Measurements from ENCODE around the gene C2CD3.

Gene C2CD3

GRCh38 chr11:74162681-74163467 is 7.9 kb downstream of the C2CD3 start:
- no peak overlapping the region for H3K18ac ChIP-seq (ENCODE audit: low read length)
- H3K23ac ChIP-seq (ENCODE audit: low read length) = no peak overlapping the region
- H3K27me3 ChIP-seq (ENCODE audit: insufficient read depth, low read length) = no peaks in the 10 kb centered on the region
- H2AK5ac ChIP-seq (ENCODE audit: low read length) = no peak overlapping the region
- H3K79me1 ChIP-seq (ENCODE audit: low read length) = no peaks in the 10 kb centered on the region
- no peaks in the 10 kb centered on the region for H3K79me2 ChIP-seq (ENCODE audit: control insufficient read depth, insufficient read depth, low read length, poor library complexity)
- H2BK5ac ChIP-seq (ENCODE audit: low read depth, low read length, poor library complexity) = no peak overlapping the region
- no peak overlapping the region for H3K9ac ChIP-seq (ENCODE audit: low read length)
- H2BK120ac ChIP-seq (ENCODE audit: insufficient read depth, low read length, poor library complexity) = no peak overlapping the region
- H3K36me3 ChIP-seq (ENCODE audit: control insufficient read depth in 1 of 2, insufficient read depth in 2 of 2, low read length in 2 of 2) = peaks cover 5 to 10% of the 10 kb centered on the region in 2 experiments
- no peak overlapping the region for H2BK12ac ChIP-seq (ENCODE audit: low read length)
- H3K9me3 ChIP-seq (ENCODE audit: insufficient read depth, low read depth, low read length) = no peaks in the 10 kb centered on the region
- no peaks in the 10 kb centered on the region for H3K4me1 ChIP-seq (ENCODE audit: control insufficient read depth in 1 of 2, insufficient read depth in 2 of 2, low read length in 2 of 2)
- no peak overlapping the region for H3K4ac ChIP-seq (ENCODE audit: low read depth, low read length)
- H3K4me3 ChIP-seq (ENCODE audit: low read depth, low read length) = no peak overlapping the region
- no CpG with 5 or more reads among the region's 2 CpGs for WGBS (ENCODE audit: extremely low coverage, insufficient coverage, insufficient read length)
- no peak overlapping the region for H4K91ac ChIP-seq (ENCODE audit: low read depth, low read length)
- DNase-seq = no peak
- H2AFZ ChIP-seq (ENCODE audit: insufficient read depth, low read length, poor library complexity) = no peak overlapping the region
- H4K12ac ChIP-seq (ENCODE audit: low read depth, low read length) = no peak overlapping the region
- no peak overlapping the region for H4K8ac ChIP-seq (ENCODE audit: low read depth, low read length)
- H3K27ac ChIP-seq (ENCODE audit: low read depth, low read length) = no peak overlapping the region
- H3K4me2 ChIP-seq (ENCODE audit: low read length) = no peak overlapping the region
- H3K14ac ChIP-seq (ENCODE audit: low read length) = no peak overlapping the region

GRCh38 chr11:74159642-74160041 is 11.2 kb downstream of the C2CD3 start:
- Histone ChIP-seq H2BK120ac (ENCODE audit: insufficient read depth, low read length, poor library complexity) (no peak overlapping the region), H3K36me3 (ENCODE audit: control insufficient read depth in 1 of 2, insufficient read depth in 2 of 2, low read length in 2 of 2) (peaks cover under 1 to 5% of the 10 kb centered on the region in 2 experiments), H4K12ac (ENCODE audit: low read depth, low read length) (no peak overlapping the region), H3K4me2 (ENCODE audit: low read length) (no peak overlapping the region), H4K91ac (ENCODE audit: low read depth, low read length) (no peak overlapping the region), H3K4me1 (ENCODE audit: control insufficient read depth in 1 of 2, insufficient read depth in 2 of 2, low read length in 2 of 2) (no peaks in the 10 kb centered on the region), H3K9me3 (ENCODE audit: insufficient read depth, low read depth, low read length) (no peaks in the 10 kb centered on the region), H3K79me2 (ENCODE audit: control insufficient read depth, insufficient read depth, low read length, poor library complexity) (no peaks in the 10 kb centered on the region), H3K14ac (ENCODE audit: low read length) (no peak overlapping the region), H3K27ac (ENCODE audit: low read depth, low read length) (no peak overlapping the region), H2AFZ (ENCODE audit: insufficient read depth, low read length, poor library complexity) (no peak overlapping the region), H2AK5ac (ENCODE audit: low read length) (no peak overlapping the region), H3K4ac (ENCODE audit: low read depth, low read length) (no peak overlapping the region), H2BK12ac (ENCODE audit: low read length) (no peak overlapping the region), H4K8ac (ENCODE audit: low read depth, low read length) (no peak overlapping the region), H3K23ac (ENCODE audit: low read length) (no peak overlapping the region), H3K4me3 (ENCODE audit: low read depth, low read length) (no peak overlapping the region), H3K9ac (ENCODE audit: low read length) (no peak overlapping the region), H2BK5ac (ENCODE audit: low read depth, low read length, poor library complexity) (no peak overlapping the region), H3K79me1 (ENCODE audit: low read length) (no peaks in the 10 kb centered on the region), H3K27me3 (ENCODE audit: insufficient read depth, low read length) (no peaks in the 10 kb centered on the region), H3K18ac (ENCODE audit: low read length) (no peak overlapping the region)
- DNase-seq = no peak

- H4K8ac ChIP-seq (ENCODE audit: low read depth, low read length) = no peak overlapping the region
- no peak overlapping the region for H2BK5ac ChIP-seq (ENCODE audit: low read depth, low read length, poor library complexity)
- H2BK120ac ChIP-seq (ENCODE audit: insufficient read depth, low read length, poor library complexity) = no peak overlapping the region
- no peak overlapping the region for H4K91ac ChIP-seq (ENCODE audit: low read depth, low read length)
- no peak overlapping the region for H4K12ac ChIP-seq (ENCODE audit: low read depth, low read length)
- H3K4me1 ChIP-seq (ENCODE audit: control insufficient read depth in 1 of 2, insufficient read depth in 2 of 2, low read length in 2 of 2) = no peaks in the 10 kb centered on the region
- WGBS (ENCODE audit: extremely low coverage, insufficient coverage, insufficient read length) = no CpG with 5 or more reads among the region's 1 CpG
- H3K23ac ChIP-seq (ENCODE audit: low read length) = no peak overlapping the region
- H3K79me2 ChIP-seq (ENCODE audit: control insufficient read depth, insufficient read depth, low read length, poor library complexity) = no peaks in the 10 kb centered on the region
- H3K27me3 ChIP-seq (ENCODE audit: insufficient read depth, low read length) = no peaks in the 10 kb centered on the region
- no peaks in the 10 kb centered on the region for H3K79me1 ChIP-seq (ENCODE audit: low read length)
- no peak overlapping the region for H3K4me2 ChIP-seq (ENCODE audit: low read length)
- peaks cover 0 to 5% of the 10 kb centered on the region in 2 experiments for H3K36me3 ChIP-seq (ENCODE audit: control insufficient read depth in 1 of 2, insufficient read depth in 2 of 2, low read length in 2 of 2)
- no peak overlapping the region for H3K18ac ChIP-seq (ENCODE audit: low read length)
- H3K14ac ChIP-seq (ENCODE audit: low read length) = no peak overlapping the region
- H3K4me3 ChIP-seq (ENCODE audit: low read depth, low read length) = no peak overlapping the region
- H3K9ac ChIP-seq (ENCODE audit: low read length) = no peak overlapping the region
- no peak for DNase-seq
- no peaks in the 10 kb centered on the region for H3K9me3 ChIP-seq (ENCODE audit: insufficient read depth, low read depth, low read length)
- no peak overlapping the region for H3K27ac ChIP-seq (ENCODE audit: low read depth, low read length)
- no peak overlapping the region for H2AFZ ChIP-seq (ENCODE audit: insufficient read depth, low read length, poor library complexity)
- no peak overlapping the region for H3K4ac ChIP-seq (ENCODE audit: low read depth, low read length)
- no peak overlapping the region for H2AK5ac ChIP-seq (ENCODE audit: low read length)
- no peak overlapping the region for H2BK12ac ChIP-seq (ENCODE audit: low read length)
Measured at GRCh38 chr11:74157169-74157568, 13.6 kb downstream of the C2CD3 start.

GRCh38 chr11:74154620-74155281 is 16.1 kb downstream of the C2CD3 start:
- Histone ChIP-seq H2BK120ac (ENCODE audit: insufficient read depth, low read length, poor library complexity) (no peak overlapping the region), H3K9ac (ENCODE audit: low read length) (no peak overlapping the region), H2AFZ (ENCODE audit: insufficient read depth, low read length, poor library complexity) (no peak overlapping the region), H4K12ac (ENCODE audit: low read depth, low read length) (no peak overlapping the region), H3K79me2 (ENCODE audit: control insufficient read depth, insufficient read depth, low read length, poor library complexity) (no peaks in the 10 kb centered on the region), H3K36me3 (ENCODE audit: control insufficient read depth in 1 of 2, insufficient read depth in 2 of 2, low read length in 2 of 2) (peaks cover 0 to 3% of the 10 kb centered on the region in 2 experiments), H3K18ac (ENCODE audit: low read length) (no peak overlapping the region), H3K14ac (ENCODE audit: low read length) (no peak overlapping the region), H2BK5ac (ENCODE audit: low read depth, low read length, poor library complexity) (no peak overlapping the region), H3K79me1 (ENCODE audit: low read length) (no peaks in the 10 kb centered on the region), H3K27ac (ENCODE audit: low read depth, low read length) (no peak overlapping the region), H3K4ac (ENCODE audit: low read depth, low read length) (no peak overlapping the region), H3K27me3 (ENCODE audit: insufficient read depth, low read length) (no peaks in the 10 kb centered on the region), H2BK12ac (ENCODE audit: low read length) (no peak overlapping the region), H3K9me3 (ENCODE audit: insufficient read depth, low read depth, low read length) (no peaks in the 10 kb centered on the region), H3K4me1 (ENCODE audit: control insufficient read depth in 1 of 2, insufficient read depth in 2 of 2, low read length in 2 of 2) (no peaks in the 10 kb centered on the region), H3K23ac (ENCODE audit: low read length) (no peak overlapping the region), H3K4me2 (ENCODE audit: low read length) (no peak overlapping the region), H2AK5ac (ENCODE audit: low read length) (no peak overlapping the region), H4K8ac (ENCODE audit: low read depth, low read length) (no peak overlapping the region), H3K4me3 (ENCODE audit: low read depth, low read length) (no peak overlapping the region), H4K91ac (ENCODE audit: low read depth, low read length) (no peak overlapping the region)
- DNase-seq = no peak
- no CpG with 5 or more reads among the region's 1 CpG for whole genome bisulfite sequencing (ENCODE audit: extremely low coverage, insufficient coverage, insufficient read length)

All from trophoblast cell (in vitro differentiated cells and primary cell).